HepG2 (cell line): Measurements from ENCODE around the gene MTHFD2.

ENCODE experiments used
- CREM ChIP-seq, 2 experiments: sonication (generic) in 1 of 2; formaldehyde crosslinking in 1 of 2; IDR thresholded peaks; 2 replicates each; pipeline versions ENCODE4 v1.4.0 to v1.6.1; 2016 to 2020; ENCODE audit warnings: antibody characterized with exemption in 1 of 2, mild to moderate bottlenecking in 1 of 2, missing genetic modification reagents in 1 of 2
- CTCF ChIP-seq: sonication (generic); formaldehyde crosslinking; IDR thresholded peaks from 2 replicates; pipeline ENCODE4 v1.5.0; 2020; ENCODE audit warnings: mild to moderate bottlenecking, missing genetic modification reagents, moderate library complexity
- MAFK ChIP-seq, 2 experiments: IDR thresholded peaks in 1 of 2; conservative IDR thresholded peaks in 1 of 2; 2 replicates each; pipeline ENCODE4 v1.6.1; 2011; ENCODE audit warnings: improper control_type of control experiment in 2 of 2, low read length in 2 of 2
- RAD21 ChIP-seq: fragments of 450-650 bp; formaldehyde crosslinking; IDR thresholded peaks from 2 replicates; pipeline ENCODE4 v1.5.0; 2020; ENCODE audit warnings: mild to moderate bottlenecking
- TBL1XR1 ChIP-seq: fragments of 150-350 bp; IDR thresholded peaks from 2 replicates; pipeline ENCODE4 v1.6.1; 2014; ENCODE audit warnings: borderline replicate concordance, low read length; ENCODE audit not compliant: partially characterized antibody
- ZNF3 ChIP-seq: IDR thresholded peaks from 2 replicates; pipeline ENCODE4 v1.7.0; 2017; ENCODE audit warnings: inconsistent platforms
- TF ChIP-seq, protein P1 (sequence below): sonication (generic); formaldehyde crosslinking; conservative IDR thresholded peaks from 2 replicates; pipeline ENCODE4 v1.5.0; 2020; ENCODE audit warnings: missing genetic modification reagents

DNA sequence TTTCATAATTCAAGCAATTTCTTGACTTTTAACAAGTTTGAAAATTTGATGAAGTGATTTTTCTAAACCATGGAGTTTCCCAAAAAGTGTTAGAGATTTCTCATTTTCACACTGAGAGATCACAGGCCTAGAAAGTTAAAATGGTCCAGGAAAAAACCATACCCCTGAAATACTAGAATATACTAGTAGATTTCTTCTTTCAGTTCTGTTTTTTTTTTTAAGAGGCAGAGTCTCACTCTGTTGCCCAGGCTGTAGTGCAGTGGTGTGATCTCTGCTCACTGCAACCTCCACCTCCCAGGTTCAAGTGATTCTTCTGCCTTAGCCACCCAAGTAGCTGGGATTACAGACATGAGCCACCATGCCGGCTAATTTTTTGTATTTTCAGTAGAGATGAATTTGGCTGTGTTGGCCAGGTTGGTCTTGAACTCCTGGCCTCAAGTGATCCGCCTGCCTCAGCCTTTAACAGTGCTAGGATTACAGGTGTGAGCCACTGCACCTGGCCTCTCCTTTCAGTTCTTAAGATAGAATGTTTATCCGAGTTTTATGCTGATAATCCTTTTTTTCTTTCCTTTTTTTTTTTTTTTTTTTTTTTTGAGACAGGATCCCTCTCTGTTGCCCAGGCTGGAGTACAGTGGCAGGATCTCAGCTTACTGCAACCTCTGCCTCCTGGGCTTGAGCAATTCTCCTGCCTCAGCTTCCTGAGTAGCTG lies 14.4 kb downstream of the MTHFD2 start:
- TF ChIP-seq RAD21 (CRISPR knock-in tag) (no peak), CREM (IDR thresholded peaks at IDR 0.05) (no peak), CREM (CRISPR knock-in tag; IDR thresholded peaks at IDR 0.05) (no peak), CTCF (CRISPR knock-in tag) (no peak), TBL1XR1 (no peak), ZNF3 (CRISPR knock-in tag) (no peak), MAFK (conservative IDR thresholded peaks at IDR 0.05 in 1 of 2, IDR thresholded peaks at IDR 0.05 in 1 of 2; ENCODE audit: low read length in 2 of 2) (no peak)
- TF ChIP-seq, protein P1, sequence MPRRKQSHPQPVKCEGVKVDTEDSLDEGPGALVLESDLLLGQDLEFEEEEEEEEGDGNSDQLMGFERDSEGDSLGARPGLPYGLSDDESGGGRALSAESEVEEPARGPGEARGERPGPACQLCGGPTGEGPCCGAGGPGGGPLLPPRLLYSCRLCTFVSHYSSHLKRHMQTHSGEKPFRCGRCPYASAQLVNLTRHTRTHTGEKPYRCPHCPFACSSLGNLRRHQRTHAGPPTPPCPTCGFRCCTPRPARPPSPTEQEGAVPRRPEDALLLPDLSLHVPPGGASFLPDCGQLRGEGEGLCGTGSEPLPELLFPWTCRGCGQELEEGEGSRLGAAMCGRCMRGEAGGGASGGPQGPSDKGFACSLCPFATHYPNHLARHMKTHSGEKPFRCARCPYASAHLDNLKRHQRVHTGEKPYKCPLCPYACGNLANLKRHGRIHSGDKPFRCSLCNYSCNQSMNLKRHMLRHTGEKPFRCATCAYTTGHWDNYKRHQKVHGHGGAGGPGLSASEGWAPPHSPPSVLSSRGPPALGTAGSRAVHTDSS (CRISPR knock-in tag) = no peak
